ENCODE results near the gene FNDC3B.

FNDC3B gene

DNA sequence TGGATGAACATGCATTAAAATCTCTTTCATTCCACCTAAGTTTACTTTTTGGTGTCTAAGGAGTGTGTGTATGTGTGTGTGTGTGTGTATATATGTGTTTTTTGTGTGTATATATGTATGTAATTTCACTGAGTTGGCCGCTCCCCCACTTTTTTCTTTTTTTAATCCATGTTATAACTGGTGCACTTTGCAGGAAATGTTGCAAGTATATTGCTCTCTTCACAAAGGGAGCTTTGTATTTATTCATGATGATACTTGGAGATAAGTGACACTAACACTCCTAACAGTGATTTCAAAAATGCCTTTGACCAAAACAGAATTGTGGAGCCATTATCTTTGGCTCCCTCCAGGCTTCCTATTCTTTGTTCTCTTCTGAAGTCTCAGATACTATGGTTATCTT lies 95.8 kb downstream of the FNDC3B start:
- DNase-seq (ENCODE audit: low read depth in 2 of 2): no peak

DNA sequence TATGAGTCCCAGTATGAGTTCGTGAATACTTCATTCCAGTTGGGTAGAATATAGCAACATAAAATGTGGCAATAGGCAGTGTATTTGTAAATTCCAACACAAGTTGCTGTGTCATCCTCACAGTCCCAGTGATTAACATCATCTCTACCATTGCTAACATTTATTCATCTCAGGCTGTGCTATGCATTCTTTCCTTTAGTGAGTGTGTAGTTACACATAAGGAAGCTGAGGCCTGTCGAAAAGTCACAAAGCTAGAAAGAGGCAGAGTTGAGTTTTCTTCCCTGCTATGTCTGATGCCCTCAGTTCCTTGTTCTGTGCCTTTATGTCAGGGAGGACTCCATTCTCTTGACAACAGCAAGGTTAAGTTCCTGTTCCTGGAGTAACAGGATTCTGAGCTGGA lies 96.4 kb downstream of the FNDC3B start:
- DNase-seq (ENCODE audit: low read depth in 2 of 2): no peak

DNA sequence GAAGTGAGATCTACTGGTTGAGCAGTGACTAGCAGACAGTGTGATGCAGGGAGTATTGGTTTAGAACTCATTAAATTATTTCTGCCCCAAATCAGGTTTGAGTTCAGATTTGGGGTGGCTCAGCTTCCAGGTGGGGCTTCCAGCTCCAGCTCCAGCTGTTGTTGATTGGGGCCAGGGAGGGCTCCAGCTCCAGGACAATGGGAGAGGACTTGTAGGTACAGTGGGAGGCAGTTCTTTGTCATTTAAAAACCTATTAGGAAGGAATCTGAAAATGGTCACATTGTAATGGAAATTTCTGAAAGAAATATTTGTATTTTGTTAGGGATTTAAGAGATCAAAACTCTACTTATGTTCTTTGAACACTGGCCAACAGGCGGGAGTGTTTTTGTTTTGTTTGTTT lies 97.0 kb downstream of the FNDC3B start:
- DNase-seq (ENCODE audit: low read depth in 2 of 2): no peak

DNA sequence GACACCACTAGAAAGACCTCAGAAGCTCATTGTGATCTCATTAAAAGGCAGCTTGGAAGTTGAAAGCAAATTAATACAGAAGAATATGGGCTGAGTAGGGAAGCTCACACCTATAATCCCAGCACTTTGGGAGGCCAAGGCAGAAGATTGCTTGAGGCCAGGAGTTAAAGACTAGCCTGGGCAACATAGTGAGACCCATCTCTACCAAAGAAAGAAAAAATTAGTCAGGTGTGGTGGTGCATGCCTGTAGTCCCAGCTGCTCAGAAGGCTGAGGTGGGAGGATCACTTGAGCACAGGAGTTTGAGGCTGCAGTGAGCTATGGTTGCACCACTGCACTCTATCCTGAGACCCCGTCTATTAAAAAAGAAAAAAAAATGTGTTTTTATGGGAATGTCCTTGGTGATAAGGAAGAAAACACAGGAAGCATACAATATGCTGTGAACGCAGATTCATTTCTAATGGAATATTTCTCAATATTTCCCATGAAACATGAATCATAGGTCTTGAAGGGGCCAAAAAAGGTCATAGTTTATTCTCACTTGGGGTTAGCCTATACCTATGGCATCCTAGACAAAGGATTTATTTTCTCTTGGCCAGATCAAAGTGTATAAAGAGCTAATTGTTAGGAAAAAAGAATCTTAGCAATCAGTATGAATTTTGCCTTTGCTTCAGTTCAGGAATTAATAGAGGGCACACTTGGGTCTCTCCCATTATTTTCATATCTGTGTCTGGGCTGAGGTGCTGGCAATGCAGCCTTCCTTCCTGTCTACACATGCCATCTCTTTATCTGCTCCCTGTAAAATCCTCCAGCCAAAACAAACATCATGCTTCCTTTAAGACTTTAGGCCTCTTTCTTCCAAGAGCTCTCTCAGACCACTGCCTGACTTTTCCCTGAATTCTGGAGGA lies 98.2 kb downstream of the FNDC3B start:
- DNase-seq (ENCODE audit: low read depth in 2 of 2): no peak

DNA sequence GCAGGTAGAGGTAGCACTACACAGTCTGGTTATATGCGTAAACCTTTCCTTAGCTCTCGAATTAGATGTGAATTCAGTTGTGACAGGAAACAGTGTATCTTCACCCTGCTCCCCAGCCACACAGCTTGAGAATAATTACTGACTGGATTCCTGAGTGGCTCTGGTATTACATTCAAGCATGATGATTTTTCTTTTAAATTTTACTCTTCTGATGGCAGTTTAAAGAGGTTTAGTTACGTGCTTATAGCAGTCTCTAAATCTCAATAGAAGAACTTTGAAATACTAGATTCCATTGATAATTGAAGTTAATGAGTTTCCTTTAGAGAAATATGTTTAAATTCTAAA lies 98.8 kb downstream of the FNDC3B start:
- no peak for DNase-seq (ENCODE audit: low read depth in 2 of 2)

DNA sequence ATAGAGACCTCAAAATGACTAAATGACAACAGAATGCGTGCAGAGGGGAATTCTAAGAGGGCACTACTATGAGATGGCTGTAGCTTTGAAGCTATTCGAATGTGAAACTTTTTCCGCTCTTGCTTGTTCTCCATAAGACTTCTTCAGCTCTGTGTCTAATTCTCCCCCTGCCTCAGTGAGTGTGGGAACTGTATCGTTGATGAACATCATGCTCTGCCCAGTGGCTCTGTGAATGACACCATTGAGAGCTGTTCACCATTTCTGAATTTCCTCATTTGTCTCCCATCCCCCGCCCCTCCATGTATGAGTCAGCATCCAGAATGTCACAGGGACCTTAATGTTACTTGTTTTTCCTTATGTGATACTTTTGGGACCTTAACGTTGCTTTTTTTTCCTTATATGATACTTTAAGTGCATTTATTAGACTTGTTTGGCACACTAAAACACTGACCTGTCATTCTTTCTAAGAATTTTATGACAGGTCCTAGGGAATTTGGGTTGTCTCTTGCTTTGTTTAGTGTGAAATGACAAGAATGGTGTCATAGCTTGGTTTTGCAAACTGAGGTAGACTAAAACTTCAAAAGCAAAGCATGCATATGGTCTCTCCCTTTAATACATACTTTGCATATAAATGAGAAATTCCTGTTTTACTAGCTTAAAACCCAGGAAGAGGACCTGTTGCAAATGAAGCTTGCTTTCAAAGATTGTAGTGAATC lies 99.6 kb downstream of the FNDC3B start:
- DNase-seq (ENCODE audit: low read depth in 2 of 2): peak in 1 of 2 experiments; percentile 16

DNA sequence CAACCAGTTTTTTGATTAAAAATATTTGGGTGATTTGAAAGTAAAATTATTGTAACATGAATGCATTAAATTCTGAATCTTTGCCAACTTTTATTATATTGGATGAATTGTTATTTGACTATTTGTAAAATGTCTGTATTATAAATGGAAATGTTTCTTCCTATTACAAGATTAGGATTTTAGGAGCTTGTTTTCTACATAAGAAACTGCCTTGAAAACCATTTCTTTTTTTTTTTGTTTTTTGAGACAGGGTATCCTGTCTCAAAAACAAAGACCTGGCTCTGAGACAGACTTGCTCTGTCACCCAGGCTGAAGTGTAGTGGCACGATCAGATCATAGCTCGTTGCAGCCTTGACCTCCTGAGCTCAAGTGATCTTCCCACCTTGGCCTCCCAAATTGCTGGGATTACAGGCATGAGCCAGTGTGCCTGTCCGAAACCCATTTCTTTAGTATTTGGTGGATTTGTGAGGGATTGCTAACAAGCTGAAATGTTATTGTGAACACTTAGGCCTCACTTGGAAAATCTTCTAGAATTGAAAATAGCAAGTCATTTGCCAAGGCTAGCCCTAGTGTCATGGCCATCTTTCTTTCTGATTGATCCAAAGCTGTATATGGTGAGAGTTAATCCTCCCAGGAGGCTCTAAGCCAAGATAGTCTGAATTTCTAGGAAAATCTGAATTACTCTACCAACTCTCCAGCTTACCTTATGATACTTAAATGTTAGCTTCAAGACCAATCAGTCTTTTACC lies 100.3 kb downstream of the FNDC3B start:
- no peak for DNase-seq (ENCODE audit: low read depth in 2 of 2)

DNA sequence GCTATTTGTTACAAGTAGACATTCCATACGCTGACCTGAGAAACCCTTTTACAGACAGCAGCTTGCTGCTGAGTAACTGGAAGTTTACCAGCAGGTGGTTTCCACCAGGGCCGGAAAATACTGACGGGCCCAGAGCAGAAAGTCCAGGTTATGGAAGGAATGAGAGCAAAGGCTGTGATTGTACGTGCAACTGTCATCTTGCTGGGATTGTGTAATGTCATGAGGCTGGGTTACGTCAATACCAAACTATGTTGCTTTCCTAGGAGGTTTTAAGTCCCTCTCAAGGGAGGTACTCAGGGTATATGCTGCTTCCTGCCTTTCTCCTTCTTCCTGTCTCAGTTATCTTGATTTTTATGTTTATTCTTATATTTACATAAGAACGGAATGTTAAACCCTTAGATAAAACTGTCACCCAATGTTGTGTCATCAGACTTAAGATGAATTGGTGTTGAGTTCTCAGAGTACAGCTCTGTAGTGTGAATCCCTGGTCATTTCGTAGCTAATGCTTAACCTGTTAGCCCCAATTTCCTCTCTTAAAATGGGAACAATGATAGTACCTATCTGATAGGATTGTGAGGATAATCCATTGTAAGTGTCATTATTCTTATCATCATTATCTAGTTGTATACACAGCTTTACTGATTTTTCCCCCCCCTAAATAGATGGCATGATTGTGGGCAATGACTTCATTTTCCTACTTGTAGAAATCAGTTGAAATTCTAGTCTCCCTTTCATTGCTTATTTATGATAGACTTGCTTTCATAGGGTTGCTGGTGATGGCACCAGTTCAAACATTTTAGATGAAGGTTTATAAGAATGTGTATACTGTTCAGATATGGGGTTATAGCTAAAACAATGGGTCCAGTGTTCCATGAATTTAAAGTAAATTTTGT lies 101.4 kb downstream of the FNDC3B start:
- DNase-seq (ENCODE audit: low read depth in 2 of 2): no peak

DNA sequence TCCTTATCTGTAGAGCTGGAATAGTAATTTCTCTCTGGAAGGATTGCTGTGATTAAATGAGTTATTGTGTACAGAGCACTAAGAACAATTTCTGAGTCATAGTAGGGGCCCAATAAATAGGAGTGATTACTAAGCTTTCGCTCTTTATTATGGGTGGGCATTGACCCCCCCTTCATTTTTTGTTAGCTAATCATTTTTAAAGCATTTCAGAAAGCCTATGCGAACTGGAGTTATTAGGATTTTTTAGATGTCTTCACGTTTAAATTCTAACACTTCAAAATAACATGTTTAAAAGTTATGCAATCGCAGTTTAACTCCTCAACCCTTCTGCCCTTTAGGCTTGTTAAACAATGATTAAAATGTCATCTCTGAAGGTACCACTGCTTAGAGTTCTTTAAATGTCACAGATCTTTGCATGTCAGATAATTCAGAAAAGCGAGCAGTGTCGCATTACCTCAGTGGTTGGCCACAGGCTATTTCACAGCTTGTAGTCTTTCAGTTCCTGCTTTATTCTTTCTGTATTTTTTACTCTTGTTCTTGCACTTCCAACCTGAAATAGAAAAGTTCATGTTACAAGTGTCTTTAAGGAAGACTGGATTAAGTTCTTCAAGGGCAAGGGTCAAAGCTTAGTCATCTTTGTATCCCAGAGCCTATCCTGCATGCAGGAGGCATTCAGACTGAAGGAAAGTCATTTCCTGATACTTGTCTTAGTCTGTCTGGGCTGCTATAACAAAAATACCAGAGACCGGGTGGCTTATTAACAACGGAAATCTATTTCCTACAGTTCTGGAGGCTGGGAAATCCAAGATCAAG lies 102.9 kb downstream of the FNDC3B start:
- no peak for DNase-seq (ENCODE audit: low read depth in 2 of 2)

DNA sequence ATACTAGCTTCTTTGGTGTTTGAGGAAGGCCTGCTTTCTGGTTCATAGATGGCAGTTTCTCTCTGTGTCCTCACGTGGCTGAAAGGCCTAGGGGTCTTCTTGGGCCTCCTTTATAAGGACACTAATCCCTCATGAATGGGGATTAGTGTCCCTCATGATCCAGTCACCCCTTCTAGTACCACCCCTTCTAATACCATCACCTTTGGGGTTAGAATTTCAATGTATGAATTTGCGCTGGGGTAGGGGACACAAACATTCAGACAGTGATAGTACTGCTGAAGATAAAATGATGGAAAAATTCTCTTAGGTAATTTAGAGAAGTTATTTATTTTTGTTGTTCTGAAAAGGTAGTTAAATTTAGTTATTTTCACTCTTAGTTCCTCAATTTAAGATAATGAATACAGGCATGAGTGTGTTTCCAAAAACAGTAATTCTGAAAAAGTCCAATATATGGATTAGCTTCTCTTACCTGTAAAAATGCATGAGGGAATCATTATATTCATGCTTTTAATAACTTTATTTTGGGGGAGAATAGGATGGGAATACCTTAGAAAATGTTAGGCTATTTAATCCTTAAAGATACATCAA lies 103.6 kb downstream of the FNDC3B start:
- no peak for DNase-seq (ENCODE audit: low read depth in 2 of 2)

DNA sequence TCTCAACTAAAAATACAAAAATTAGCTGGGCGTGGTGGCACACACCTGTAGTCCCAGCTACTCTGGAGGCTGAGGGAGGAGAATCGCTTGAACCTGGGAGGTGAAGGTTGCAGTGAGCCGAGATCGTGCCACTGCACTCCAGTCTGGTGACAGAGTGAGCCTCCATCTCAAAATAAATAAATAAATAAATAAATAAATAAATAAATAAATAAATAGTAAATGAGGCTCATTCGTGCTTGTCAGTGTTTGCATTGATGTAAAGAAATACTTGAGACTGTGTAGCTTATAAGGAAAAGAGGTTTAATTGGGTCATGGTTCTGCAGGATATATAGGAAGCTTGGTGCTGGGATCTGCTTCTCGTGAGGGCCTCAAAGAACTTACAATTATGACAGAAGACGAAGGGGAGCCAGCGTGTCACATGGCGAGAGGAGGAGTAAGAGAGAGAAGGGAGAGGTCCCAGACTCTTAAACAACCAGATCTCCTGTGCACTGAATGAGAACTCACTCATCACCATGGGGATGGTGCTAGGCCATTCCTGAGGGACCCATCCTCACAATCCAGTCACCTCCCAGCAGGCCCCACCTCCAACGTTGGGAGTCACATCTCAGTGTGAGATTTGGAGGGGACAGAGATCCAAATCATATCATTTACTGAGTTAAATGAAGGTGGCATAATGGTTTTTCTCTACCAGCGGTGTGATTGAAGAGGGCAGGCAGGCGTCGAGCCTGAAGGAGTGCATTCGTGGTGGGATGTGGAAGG lies 104.5 kb downstream of the FNDC3B start:
- no peak for DNase-seq (ENCODE audit: low read depth in 2 of 2)

DNA sequence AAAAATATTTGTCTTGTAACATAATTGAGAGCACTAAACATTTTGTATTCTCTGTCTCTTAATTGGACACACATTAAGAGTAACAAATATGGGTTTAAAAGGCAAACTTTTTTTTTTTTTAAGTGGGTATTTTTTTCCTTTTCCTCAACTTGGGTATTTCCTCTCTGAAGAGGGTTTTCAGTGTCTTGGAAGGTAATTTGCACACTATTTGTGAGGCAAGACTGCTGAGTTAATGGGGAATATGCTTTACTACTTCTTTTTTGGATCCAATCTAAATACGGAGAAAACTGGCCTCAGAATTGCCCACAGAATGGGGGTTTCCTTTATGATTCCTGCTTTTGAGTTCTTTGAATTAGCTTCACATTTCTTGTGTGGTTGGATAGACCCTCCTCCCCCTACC lies 105.2 kb downstream of the FNDC3B start:
- no peak for DNase-seq (ENCODE audit: low read depth in 2 of 2)

DNA sequence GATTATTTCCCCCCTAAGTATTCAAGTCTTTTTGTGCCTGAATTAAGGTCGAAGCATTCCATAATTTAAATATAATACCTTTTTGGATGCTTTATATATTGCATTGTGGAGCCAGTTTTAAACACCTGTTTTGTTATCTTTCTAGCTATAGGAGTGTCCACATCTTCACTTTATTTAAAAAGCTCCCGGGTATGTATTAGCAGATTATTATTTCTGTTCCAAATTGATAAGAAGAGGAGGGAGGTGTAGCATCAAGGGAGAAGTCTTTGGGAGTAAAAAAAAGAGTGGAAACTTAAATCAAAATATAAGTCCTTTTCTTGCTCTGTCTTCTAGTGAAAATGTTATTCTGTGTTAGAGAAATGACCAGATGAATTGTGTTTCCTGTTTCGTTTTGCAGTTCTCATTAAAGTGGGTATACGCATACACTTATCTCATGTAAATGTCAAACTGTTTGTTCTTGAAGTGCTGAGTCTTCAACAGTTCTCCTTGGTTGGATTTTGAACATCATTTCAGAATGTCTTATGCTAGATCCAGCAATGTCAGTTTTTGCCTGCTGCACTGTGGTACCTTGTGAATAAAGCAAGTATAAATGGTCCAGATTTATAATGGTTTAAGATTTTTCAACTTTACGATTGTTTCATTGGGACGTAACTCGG lies 105.8 kb downstream of the FNDC3B start:
- no peak for DNase-seq (ENCODE audit: low read depth in 2 of 2)

DNA sequence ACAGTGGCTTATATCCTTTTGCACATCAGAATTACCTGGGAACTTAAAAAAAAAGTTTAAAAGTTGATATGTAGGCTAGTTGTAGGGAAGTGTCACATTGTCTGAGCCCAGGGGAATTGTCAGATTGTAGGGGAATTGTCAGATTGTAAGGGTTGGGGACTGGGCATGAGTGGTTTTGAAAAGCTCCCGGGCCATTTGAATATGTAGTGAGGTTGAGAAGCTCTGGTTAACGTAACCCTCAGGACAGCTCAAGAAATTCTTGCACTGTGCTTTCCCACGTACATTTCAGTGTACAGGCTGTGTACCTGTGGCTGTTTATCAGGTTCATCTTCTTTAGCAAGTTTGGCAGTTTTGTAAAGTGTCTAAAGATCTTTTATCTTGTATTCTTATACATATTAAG lies 107.0 kb downstream of the FNDC3B start:
- DNase-seq (ENCODE audit: low read depth in 2 of 2): no peak

DNA sequence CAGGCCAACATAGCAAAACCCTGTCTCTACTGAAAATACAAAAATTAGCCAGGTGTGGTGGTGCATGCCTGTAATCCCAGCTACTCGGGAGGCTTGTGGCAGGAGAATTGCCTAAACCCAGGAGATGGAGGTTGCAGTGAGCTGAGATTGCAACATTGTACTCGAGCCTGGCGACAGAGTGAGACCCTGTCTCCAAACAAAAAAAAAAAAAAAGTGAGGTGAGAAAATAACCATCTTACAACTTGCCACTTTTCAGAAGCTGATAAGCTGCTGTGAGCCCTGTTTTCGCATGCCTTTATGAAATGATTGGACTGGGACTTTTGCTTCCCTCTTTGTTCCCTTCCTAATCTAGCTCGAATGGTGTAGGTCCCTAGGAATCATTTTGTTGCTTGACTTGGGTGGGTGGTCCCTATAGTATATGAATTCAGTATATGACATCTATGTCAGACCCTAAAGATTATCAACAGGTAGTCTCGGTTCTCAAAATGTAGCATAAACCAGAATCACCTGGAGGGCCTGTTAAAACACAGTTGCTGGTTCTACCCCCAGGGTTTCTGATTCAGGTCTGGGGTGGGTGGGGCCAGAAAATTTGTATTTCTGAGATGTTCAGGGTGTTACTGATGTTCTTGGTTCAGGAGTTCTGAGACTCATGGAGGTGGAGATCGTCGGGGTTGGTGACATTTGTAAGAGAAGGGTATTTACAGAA lies 107.9 kb downstream of the FNDC3B start:
- no peak for DNase-seq (ENCODE audit: low read depth in 2 of 2)

DNA sequence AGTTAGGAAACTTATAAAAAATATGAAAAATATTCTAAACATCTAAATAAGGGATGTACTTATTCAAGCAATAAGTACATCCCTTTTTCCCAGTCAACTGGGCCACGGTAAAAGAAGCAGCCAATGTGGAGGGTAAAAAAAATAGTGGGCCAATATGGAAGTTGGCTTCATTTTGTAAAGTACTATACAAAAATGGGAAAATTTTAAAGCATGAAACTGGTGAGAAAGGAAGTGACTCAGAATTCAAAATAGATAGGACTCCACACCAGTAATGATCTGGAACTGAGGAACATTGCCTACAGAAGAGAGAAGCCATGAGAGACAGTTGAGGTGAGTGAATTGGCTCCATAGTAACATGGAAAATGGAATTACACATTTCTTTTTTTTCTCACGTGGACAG lies 108.9 kb downstream of the FNDC3B start:
- DNase-seq (ENCODE audit: low read depth in 2 of 2): no peak

DNA sequence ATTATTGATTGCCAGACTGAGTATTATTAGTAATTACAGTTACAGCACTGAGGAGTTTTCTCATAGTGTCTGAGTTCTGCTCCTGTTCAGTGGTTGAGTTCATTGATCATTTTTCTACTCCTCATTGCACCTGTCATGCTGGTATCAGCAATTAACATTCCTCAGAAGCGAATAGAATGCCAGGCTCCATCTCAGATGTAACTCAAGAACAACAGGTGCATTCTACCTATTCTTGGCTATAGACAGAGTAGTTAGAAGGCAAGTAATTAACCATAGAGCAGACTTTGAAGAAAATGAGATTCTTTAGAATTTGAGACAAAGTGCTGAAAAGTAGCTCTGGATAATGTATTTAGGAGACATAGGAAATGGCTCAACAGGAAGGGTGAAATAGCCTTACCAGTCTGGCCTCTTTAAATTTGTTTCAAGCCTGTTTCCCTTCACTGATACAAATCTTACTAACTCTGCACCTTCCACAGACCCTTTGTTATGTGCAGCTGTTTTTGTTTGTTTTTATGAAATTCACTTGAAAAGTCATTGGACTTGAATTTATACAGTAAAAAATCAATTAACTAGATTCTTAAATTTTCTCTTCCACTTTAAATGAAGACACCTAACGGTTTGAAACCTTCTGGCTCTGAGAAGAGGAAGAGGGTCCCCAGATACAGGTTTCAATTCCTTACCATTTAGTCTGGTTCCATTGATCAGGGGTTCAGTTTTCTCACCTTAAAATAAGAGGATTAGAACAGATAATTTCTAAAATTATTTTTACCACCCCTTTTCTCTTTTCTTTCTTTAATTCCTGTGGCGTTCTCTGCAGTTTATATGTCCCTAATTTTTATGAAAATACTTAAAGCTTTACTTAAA lies 109.6 kb downstream of the FNDC3B start:
- DNase-seq (ENCODE audit: low read depth in 2 of 2): no peak

Measured in stimulated activated CD4-positive, alpha-beta T cell treated with anti-CD3 and anti-CD28 coated beads, Interleukin-12 subunit alpha, Interleukin-12 subunit beta, amount 100 ng/mL, for 24 hours (primary cell).